Measurements from ENCODE around the gene CD82. TPM values are rescaled to one million over a fixed set of nuclear protein-coding genes. Genes with fewer than 3 reads are reported as not detected.

CD82 gene
- polyA plus RNA-seq, 1 donor from 2014 or later = 0.84 TPM

GRCh38 chr11:44626645-44627044 is 61.2 kb downstream of the CD82 start:
- no peaks in the 10 kb centered on the region for H4K20me1 ChIP-seq (ENCODE audit: insufficient read depth)
- no peak overlapping the region for H3K4me3 ChIP-seq (ENCODE audit: low read length)
- no peaks in the 10 kb centered on the region for H3F3A ChIP-seq (ENCODE audit: insufficient read depth, low read length, poor library complexity, severe bottlenecking)
- no peaks in the 10 kb centered on the region for H3K79me2 ChIP-seq (replicated peaks; ENCODE audit: insufficient read depth, low read length)
- no peaks in the 10 kb centered on the region for H3K36me3 ChIP-seq (ENCODE audit: insufficient read depth, low read length)
- H3K27me3 ChIP-seq (ENCODE audit: insufficient read depth, low read depth, low read length) = no peaks in the 10 kb centered on the region
- H3K9me3 ChIP-seq (ENCODE audit: low read length) = no peaks in the 10 kb centered on the region
- H3K4me2 ChIP-seq (ENCODE audit: low read length) = no peak overlapping the region
- no peaks in the 10 kb centered on the region for H3K9me2 ChIP-seq (ENCODE audit: insufficient read depth, low read length)
- H2AFZ ChIP-seq (ENCODE audit: low read depth, low read length) = no peak overlapping the region
- H3K27ac ChIP-seq (ENCODE audit: low read length) = peak overlapping the region; percentile 44
- peak overlapping the region; percentile 24 for H3K9ac ChIP-seq (ENCODE audit: low read length)
- no peak for TF ChIP-seq EP300 (conservative IDR thresholded peaks at IDR 0.05; ENCODE audit: poor library complexity, severe bottlenecking)
- TF ChIP-seq TAF1 (IDR thresholded peaks at IDR 0.05; ENCODE audit: low read depth) = no peak

- Histone ChIP-seq H3K4me2 (ENCODE audit: low read length) (no peak overlapping the region), H3K4me3 (ENCODE audit: low read length) (no peak overlapping the region)
Observed at GRCh38 chr11:44627165-44627789, 61.8 kb downstream of the CD82 start.

More at GRCh38 chr11:44627165-44627789, 61.8 kb downstream of the CD82 start:
- H3K9ac ChIP-seq (ENCODE audit: low read length) = peak overlapping the region; percentile 24
- no peaks in the 10 kb centered on the region for H4K20me1 ChIP-seq (ENCODE audit: insufficient read depth)
- TF ChIP-seq REST (IDR thresholded peaks at IDR 0.05; ENCODE audit: borderline replicate concordance) (no peak), POLR2AphosphoS5 (IDR thresholded peaks at IDR 0.05) (no peak), EP300 (conservative IDR thresholded peaks at IDR 0.05; ENCODE audit: poor library complexity, severe bottlenecking) (no peak), EZH2 (IDR thresholded peaks at IDR 0.05; ENCODE audit: borderline replicate concordance, insufficient read depth, low read length, poor library complexity, severe bottlenecking) (no peak), MXI1 (conservative IDR thresholded peaks at IDR 0.05; ENCODE audit: poor library complexity, severe bottlenecking) (no peak), RAD21 (conservative IDR thresholded peaks at IDR 0.05) (no peak), CTCF (IDR thresholded peaks at IDR 0.05; ENCODE audit: poor library complexity, severe bottlenecking) (no peak), SMC3 (conservative IDR thresholded peaks at IDR 0.05; ENCODE audit: poor library complexity) (no peak), TAF1 (IDR thresholded peaks at IDR 0.05; ENCODE audit: low read depth) (no peak)
- peak overlapping the region; percentile 44 for H3K27ac ChIP-seq (ENCODE audit: low read length)
- no peaks in the 10 kb centered on the region for H3K9me3 ChIP-seq (ENCODE audit: low read length)
- no peaks in the 10 kb centered on the region for H3K79me2 ChIP-seq (replicated peaks; ENCODE audit: insufficient read depth, low read length)
- H2AFZ ChIP-seq (ENCODE audit: low read depth, low read length) = no peak overlapping the region
- H3F3A ChIP-seq (ENCODE audit: insufficient read depth, low read length, poor library complexity, severe bottlenecking) = no peaks in the 10 kb centered on the region
- H3K9me2 ChIP-seq (ENCODE audit: insufficient read depth, low read length) = no peaks in the 10 kb centered on the region
- H3K36me3 ChIP-seq (ENCODE audit: insufficient read depth, low read length) = no peaks in the 10 kb centered on the region
- H3K27me3 ChIP-seq (ENCODE audit: insufficient read depth, low read depth, low read length) = no peaks in the 10 kb centered on the region

All from neural cell (in vitro differentiated cells).